Smooth muscle cell (in vitro differentiated cells): ENCODE measurements around the gene ADAMTS4. TPM values are rescaled to one million over a fixed set of nuclear protein-coding genes. Genes with fewer than 3 reads are reported as not detected.

Experiments
- DNase-seq: peaks from one replicate; lab custom pipeline; 2025; ENCODE audit not compliant: unreplicated experiment; lab: John Stamatoyannopoulos, UW
- H2AFZ ChIP-seq: fragments of 200-600 bp; sonication (generic); 2 replicates; pipeline ENCODE4 v1.6.0; 2016; ENCODE audit warnings: antibody characterized with exemption, low read depth, mild to moderate bottlenecking
- H3F3A ChIP-seq: fragments of 200-600 bp; sonication (generic); 2 replicates; pipeline ENCODE4 v1.6.0; 2017; ENCODE audit warnings: antibody characterized with exemption, low read depth
- H3K27ac ChIP-seq: fragments of 200-600 bp; sonication (generic); 2 replicates; pipeline ENCODE4 v1.5.1; 2016; ENCODE audit warnings: low read depth, mild to moderate bottlenecking
- H3K27me3 ChIP-seq: fragments of 200-600 bp; sonication (generic); 2 replicates; pipeline ENCODE4 v1.6.1; 2016; ENCODE audit warnings: low read depth, mild to moderate bottlenecking
- H3K36me3 ChIP-seq: fragments of 200-600 bp; sonication (generic); 2 replicates; pipeline ENCODE4 v1.5.1; 2016; ENCODE audit warnings: low read depth
- H3K4me1 ChIP-seq: fragments of 200-600 bp; sonication (generic); 2 replicates; pipeline ENCODE4 v1.5.1; 2016; ENCODE audit warnings: low read depth
- H3K4me2 ChIP-seq: fragments of 200-600 bp; sonication (generic); 2 replicates; pipeline ENCODE4 v1.6.0; 2016; ENCODE audit warnings: mild to moderate bottlenecking
- H3K4me3 ChIP-seq: fragments of 200-600 bp; sonication (generic); 2 replicates; pipeline ENCODE4 v1.5.1; 2016; ENCODE audit warnings: mild to moderate bottlenecking
- H3K79me2 ChIP-seq: fragments of 200-600 bp; sonication (generic); 2 replicates; pipeline ENCODE4 v1.6.0; 2016; ENCODE audit warnings: low read depth, mild to moderate bottlenecking
- H3K9ac ChIP-seq: fragments of 200-600 bp; sonication (generic); 2 replicates; pipeline ENCODE4 v1.6.0; 2016; ENCODE audit warnings: low read depth
- H3K9me3 ChIP-seq: fragments of 200-600 bp; sonication (generic); replicated peaks from 2 replicates; pipeline ENCODE4 v1.5.1; 2016; ENCODE audit warnings: low read depth
- H4K20me1 ChIP-seq: fragments of 200-600 bp; sonication (generic); 2 replicates; pipeline ENCODE4 v1.6.0; 2016; ENCODE audit warnings: low read depth
- WGBS: methylation state at CpG from one replicate; pipeline ENCODE4 v1.1.7; 2016; ENCODE audit warnings: low lambda C conversion rate; 5-methylcytosine and 5-hydroxymethylcytosine counted together
- polyA plus RNA-seq: library from polyadenylated mRNA; unstranded; fragments of >200 nt; fragmentation: Nextera tagmentation; extraction: Ambion mirVana; gene quantifications from 2 replicates; pipeline ENCODE4 v1.2.1, GENCODE V29; 2016
- total RNA-seq: library from RNA; depleted of rRNA; stranded (reverse); fragments of >200 nt; gene quantifications from 2 replicates; pipeline ENCODE4 v1.2.3, GENCODE V29; 2014
- TF ChIP-seq, protein P1 (sequence below): fragments of 200-600 bp; sonication (generic); IDR thresholded peaks from 2 replicates; pipeline ENCODE4 v1.5.1; 2017; ENCODE audit warnings: borderline replicate concordance, mild to moderate bottlenecking, antibody characterized with exemption; ENCODE audit not compliant: insufficient read depth, poor library complexity, severe bottlenecking

The ADAMTS4 gene
- total and polyA plus RNA-seq, 2 experiments from 2014 or later: 17.1 to 28.3 TPM

DNA sequence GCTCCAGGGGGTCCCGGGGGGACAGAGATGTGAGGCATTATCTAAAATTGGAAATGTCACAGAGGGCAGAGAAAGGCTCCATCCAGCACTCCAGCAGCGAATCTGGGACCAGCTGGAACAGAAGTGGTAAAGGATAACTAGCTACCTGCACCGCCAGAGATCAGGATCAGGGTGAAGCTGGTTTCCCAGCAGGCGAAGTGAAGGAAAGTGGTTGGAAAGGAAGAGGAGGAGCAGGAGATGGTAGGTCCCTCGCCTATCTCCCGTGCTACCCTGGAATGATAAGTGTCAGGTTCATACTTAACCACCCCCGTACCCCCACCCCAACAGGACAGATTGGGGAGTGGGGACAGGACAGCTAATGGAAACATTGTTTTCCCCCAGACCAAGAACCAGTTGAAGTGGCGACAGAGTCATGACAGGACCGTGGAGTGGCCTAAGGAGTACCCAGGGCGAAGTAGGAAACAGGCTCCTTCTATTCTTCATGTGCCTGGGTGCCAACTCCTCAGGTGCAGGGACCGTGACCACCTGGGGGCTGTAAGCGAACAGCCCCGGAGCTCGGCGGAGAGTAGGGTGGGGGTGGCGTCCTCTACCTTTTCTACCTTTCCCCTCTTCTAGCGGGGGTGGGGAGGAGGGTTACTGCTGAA, 22.3 kb downstream of the ADAMTS4 start:
- H2AFZ ChIP-seq: peak overlapping the region; percentile 99
- 27% methylated on average over 16 of the region's 17 CpGs for WGBS
- H4K20me1 ChIP-seq: no peaks in the 10 kb centered on the region

DNA sequence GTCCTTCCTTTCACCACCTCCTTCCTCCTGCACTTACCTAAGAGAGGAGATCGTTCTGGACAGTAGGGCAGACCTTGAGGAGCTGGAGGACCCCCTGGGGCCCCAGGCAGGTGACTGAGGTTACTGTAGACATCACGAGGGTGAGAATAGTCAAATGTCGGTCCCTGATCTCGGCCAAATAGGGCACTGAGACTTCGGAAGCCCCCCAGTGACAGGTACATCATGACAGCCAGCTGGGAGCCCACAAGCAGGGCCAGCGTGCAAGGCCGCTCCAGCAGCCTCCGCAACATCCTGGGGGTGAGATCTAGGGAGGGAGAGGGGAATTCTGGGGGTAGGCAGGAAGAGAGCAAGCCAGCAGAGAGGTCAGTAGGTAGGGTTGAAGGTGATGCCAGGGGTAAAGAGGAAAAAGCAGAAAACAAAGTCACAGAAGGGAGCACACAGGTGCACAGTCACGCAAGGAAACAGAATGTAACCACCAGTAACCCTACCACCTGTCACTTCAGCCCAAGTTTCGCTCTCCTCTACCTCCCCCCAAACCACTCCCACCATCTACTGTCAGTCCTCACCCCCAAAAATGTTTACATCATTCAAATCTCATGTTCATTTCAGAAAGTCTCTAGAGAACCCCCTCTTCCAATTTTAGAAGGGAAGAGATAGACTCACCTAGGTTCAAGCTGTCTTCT, 22.9 kb downstream of the ADAMTS4 start:
- peak overlapping the region; percentile 99 for H3K4me2 ChIP-seq
- peak overlapping the region; percentile 90 for H3K4me3 ChIP-seq
- 95% methylated on average over 10 of the region's 10 CpGs for WGBS

More for the DNA sequence above, 22.3 kb downstream of the ADAMTS4 start:
- Histone ChIP-seq H3K4me3 (peak overlapping the region; percentile 90), H3K79me2 (peaks cover 10% of the 10 kb centered on the region), H3K27ac (peak overlapping the region; percentile 63), H3K4me2 (peak overlapping the region; percentile 99), H3K9ac (peak overlapping the region; percentile 98), H3K27me3 (no peaks in the 10 kb centered on the region), H3K36me3 (no peaks in the 10 kb centered on the region), H3K9me3 (no peaks in the 10 kb centered on the region), H3K4me1 (peaks cover 7% of the 10 kb centered on the region), H3F3A (no peaks in the 10 kb centered on the region)
- TF ChIP-seq, protein P1, sequence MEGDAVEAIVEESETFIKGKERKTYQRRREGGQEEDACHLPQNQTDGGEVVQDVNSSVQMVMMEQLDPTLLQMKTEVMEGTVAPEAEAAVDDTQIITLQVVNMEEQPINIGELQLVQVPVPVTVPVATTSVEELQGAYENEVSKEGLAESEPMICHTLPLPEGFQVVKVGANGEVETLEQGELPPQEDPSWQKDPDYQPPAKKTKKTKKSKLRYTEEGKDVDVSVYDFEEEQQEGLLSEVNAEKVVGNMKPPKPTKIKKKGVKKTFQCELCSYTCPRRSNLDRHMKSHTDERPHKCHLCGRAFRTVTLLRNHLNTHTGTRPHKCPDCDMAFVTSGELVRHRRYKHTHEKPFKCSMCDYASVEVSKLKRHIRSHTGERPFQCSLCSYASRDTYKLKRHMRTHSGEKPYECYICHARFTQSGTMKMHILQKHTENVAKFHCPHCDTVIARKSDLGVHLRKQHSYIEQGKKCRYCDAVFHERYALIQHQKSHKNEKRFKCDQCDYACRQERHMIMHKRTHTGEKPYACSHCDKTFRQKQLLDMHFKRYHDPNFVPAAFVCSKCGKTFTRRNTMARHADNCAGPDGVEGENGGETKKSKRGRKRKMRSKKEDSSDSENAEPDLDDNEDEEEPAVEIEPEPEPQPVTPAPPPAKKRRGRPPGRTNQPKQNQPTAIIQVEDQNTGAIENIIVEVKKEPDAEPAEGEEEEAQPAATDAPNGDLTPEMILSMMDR: no peak
- DNase-seq: no peak

DNA sequence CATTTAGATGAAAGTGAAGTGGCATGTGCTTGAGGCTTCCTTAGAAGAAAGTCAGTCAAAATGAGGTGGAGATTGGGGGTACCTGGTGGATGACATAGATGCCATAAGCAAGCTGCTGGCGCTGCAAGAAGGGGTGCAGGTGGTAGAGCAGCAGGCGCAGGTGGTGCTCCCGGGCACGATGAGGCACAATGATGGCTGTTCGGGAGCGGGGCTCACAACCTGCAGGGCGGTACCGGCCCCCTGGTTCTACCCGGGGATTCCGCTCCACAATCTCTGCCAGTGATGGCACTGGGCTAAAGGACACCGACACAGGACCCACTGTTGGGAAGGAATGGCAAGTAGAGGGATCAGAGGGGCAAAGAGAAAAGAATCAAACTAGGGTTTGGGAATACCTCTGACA, 23.9 kb downstream of the ADAMTS4 start:
- Histone ChIP-seq H3K27ac (no peak overlapping the region), H3K79me2 (peaks cover 10% of the 10 kb centered on the region), H3K9ac (no peak overlapping the region), H3K4me3 (no peak overlapping the region), H3K27me3 (no peaks in the 10 kb centered on the region), H3K4me1 (peaks cover 7% of the 10 kb centered on the region), H3K36me3 (no peaks in the 10 kb centered on the region), H4K20me1 (no peaks in the 10 kb centered on the region), H3K4me2 (no peak overlapping the region), H3F3A (no peaks in the 10 kb centered on the region), H2AFZ (no peak overlapping the region), H3K9me3 (no peaks in the 10 kb centered on the region)
- TF ChIP-seq, protein P1: no peak
- 98% methylated on average over 11 of the region's 11 CpGs for WGBS
- no peak for DNase-seq

More for the DNA sequence above, 22.9 kb downstream of the ADAMTS4 start:
- TF ChIP-seq, protein P1: no peak
- Histone ChIP-seq H3K4me1 (peaks cover 7% of the 10 kb centered on the region), H3K27ac (no peak overlapping the region), H3F3A (no peaks in the 10 kb centered on the region), H3K36me3 (no peaks in the 10 kb centered on the region), H3K9me3 (no peaks in the 10 kb centered on the region), H3K27me3 (no peaks in the 10 kb centered on the region), H2AFZ (no peak overlapping the region), H3K9ac (no peak overlapping the region), H4K20me1 (no peaks in the 10 kb centered on the region), H3K79me2 (peaks cover 10% of the 10 kb centered on the region)
- DNase-seq: no peak
